Mammary epithelial cell (primary cell): Measurements from ENCODE around the gene TENM4.

Source experiments
- EZH2 ChIP-seq: IDR thresholded peaks from 2 replicates; pipeline ENCODE4 v1.6.1; 2012; ENCODE audit warnings: low read length, inconsistent platforms, borderline replicate concordance
- TF ChIP-seq, protein P1 (sequence below), 2 donors: IDR thresholded peaks in 1 of 2; conservative IDR thresholded peaks in 1 of 2; 2 replicates each; pipeline ENCODE4 v1.5.1; 2011 to 2012; ENCODE audit warnings: inconsistent platforms in 2 of 2, low read length in 2 of 2, mild to moderate bottlenecking in 2 of 2, control low read depth in 1 of 2, low read depth in 1 of 2; ENCODE audit not compliant: insufficient read depth in 1 of 2; ENCODE audit errors: extremely low read depth in 1 of 2

DNA sequence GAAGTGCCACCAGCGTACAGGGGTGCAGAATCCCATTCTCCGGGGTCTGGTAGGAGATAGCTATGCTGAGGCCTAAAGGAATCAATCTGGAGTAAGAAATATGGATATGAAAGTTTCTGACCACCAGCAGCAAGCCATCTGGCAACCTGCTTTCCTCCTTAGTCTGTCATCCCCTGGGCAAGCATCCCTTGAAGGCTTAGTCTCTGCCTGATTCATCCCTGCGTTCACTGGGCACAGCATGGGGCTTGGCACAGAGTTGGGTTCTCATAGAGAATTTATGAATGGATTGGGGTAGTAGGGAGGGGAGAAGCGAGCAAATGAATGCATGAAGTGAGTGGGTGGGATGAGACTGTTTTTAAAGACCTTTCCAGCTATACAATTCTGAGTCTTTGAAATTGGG, 780.4 kb downstream of the TENM4 start:
- TF ChIP-seq, protein P1, sequence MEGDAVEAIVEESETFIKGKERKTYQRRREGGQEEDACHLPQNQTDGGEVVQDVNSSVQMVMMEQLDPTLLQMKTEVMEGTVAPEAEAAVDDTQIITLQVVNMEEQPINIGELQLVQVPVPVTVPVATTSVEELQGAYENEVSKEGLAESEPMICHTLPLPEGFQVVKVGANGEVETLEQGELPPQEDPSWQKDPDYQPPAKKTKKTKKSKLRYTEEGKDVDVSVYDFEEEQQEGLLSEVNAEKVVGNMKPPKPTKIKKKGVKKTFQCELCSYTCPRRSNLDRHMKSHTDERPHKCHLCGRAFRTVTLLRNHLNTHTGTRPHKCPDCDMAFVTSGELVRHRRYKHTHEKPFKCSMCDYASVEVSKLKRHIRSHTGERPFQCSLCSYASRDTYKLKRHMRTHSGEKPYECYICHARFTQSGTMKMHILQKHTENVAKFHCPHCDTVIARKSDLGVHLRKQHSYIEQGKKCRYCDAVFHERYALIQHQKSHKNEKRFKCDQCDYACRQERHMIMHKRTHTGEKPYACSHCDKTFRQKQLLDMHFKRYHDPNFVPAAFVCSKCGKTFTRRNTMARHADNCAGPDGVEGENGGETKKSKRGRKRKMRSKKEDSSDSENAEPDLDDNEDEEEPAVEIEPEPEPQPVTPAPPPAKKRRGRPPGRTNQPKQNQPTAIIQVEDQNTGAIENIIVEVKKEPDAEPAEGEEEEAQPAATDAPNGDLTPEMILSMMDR (conservative IDR thresholded peaks at IDR 0.05 in 1 of 2, IDR thresholded peaks at IDR 0.05 in 1 of 2; ENCODE audit: extremely low read depth in 1 of 2, insufficient read depth in 1 of 2, low read depth in 1 of 2, low read length in 2 of 2): no peak
- TF ChIP-seq EZH2: no peak
